Stomach (tissue), 9 donors: ENCODE results near the gene DIPK1B. TPM values are rescaled to one million over a fixed set of nuclear protein-coding genes. Genes with fewer than 3 reads are reported as not detected.
"Not testable (repeated sequence)": the region's sequence is repeated elsewhere in the genome, so short reads cannot be mapped to it uniquely, and the experiment has no call there.

ENCODE experiments used
- DNase-seq, 2 donors: peaks; one replicate each; pipeline versions ENCODE4 v3.0.0 to v3.0.0-alpha.2; 2013 to 2019
- H3K27ac ChIP-seq, 5 donors: fragments of 200-600 bp in 4 of 5; sonication (generic) in 4 of 5; one replicate each; pipeline ENCODE4 v1.5.1; 2013 to 2019; ENCODE audit warnings: mild to moderate bottlenecking in 1 of 5, moderate library complexity in 1 of 5
- H3K27me3 ChIP-seq, 3 donors: fragments of 200-600 bp; sonication (generic); one replicate each; pipeline ENCODE4 v1.5.1; 2017 to 2019; ENCODE audit warnings: mixed run types in 1 of 3
- H3K36me3 ChIP-seq, 4 donors: fragments of 200-600 bp; sonication (generic); 1 replicate in 3 of 4; 2 replicates in 1 of 4; pipeline ENCODE4 v1.5.1; 2016 to 2019
- H3K4me1 ChIP-seq, 4 donors: fragments of 200-600 bp; sonication (generic); one replicate each; pipeline ENCODE4 v1.5.1; 2016 to 2019
- H3K4me3 ChIP-seq, 4 donors: fragments of 200-600 bp; sonication (generic) in 3 of 4; one replicate each; pipeline ENCODE4 v1.5.1; 2016 to 2019; ENCODE audit warnings: mild to moderate bottlenecking in 1 of 4
- H3K9me3 ChIP-seq, 4 donors: fragments of 200-600 bp; sonication (generic); one replicate each; pipeline ENCODE4 v1.5.1; 2016 to 2019
- EP300 ChIP-seq: sonication (generic); formaldehyde crosslinking; IDR thresholded peaks from one replicate; pipeline ENCODE4 v1.6.1; 2017; ENCODE audit warnings: antibody characterized with exemption
- POLR2A ChIP-seq, 4 donors: fragments of 450-650 bp; IDR thresholded peaks; one replicate each; pipeline ENCODE4 v1.6.1; 2016; ENCODE audit warnings: antibody characterized with exemption in 4 of 4, control low read depth in 2 of 4, mild to moderate bottlenecking in 1 of 4, moderate library complexity in 1 of 4
- POLR2AphosphoS5 ChIP-seq, 3 donors: sonication (generic); formaldehyde crosslinking; IDR thresholded peaks; one replicate each; pipeline ENCODE4 v1.6.1; 2016; ENCODE audit warnings: antibody characterized with exemption in 3 of 3
- WGBS, 5 donors: extraction: QIAGEN DNeasy Blood & Tissue Kit in 3 of 5; methylation state at CpG; one replicate each; pipeline versions ENCODE4 v1.1.5 to v1.1.7; 2013 to 2018; 5-methylcytosine and 5-hydroxymethylcytosine counted together
- intact Hi-C: fragments of 100-400 bp; cut with DNase I; formaldehyde crosslinking; loops from one replicate; pipeline ENCODE4 v1.15.1; 2023; ENCODE audit warnings: low total_unique reads
- polyA plus RNA-seq, 3 donors: library from polyadenylated mRNA; stranded (reverse); fragments of 200-250 nt; gene quantifications; one replicate each; pipeline ENCODE4 v1.2.3, GENCODE V29; 2013
- total RNA-seq, 5 donors: library from RNA; depleted of rRNA; stranded (reverse); fragments of >200 nt; gene quantifications; one replicate each; pipeline versions ENCODE4 v1.1.0 to v1.2.3, GENCODE V29; 2014 to 2016
- TF ChIP-seq, protein P1 (sequence below), 7 experiments: fragments of 450-650 bp in 4 of 7; fragments of 200-600 bp in 3 of 7; sonication (generic) in 3 of 7; IDR thresholded peaks; one replicate each; pipeline ENCODE4 v1.5.1; 2016 to 2019; ENCODE audit warnings: antibody characterized with exemption in 7 of 7, control low read depth in 2 of 7, mild to moderate bottlenecking in 1 of 7
- donor health status: healthy with polysubstance abuse.
- donor health status: Bipolar disorder and iron deficiency.
- donor health status: healthy.

DIPK1B gene
- total and polyA plus RNA-seq, 8 donors: 0.45 to 10.4 (median 4.0) TPM; not detected in 1

DNA sequence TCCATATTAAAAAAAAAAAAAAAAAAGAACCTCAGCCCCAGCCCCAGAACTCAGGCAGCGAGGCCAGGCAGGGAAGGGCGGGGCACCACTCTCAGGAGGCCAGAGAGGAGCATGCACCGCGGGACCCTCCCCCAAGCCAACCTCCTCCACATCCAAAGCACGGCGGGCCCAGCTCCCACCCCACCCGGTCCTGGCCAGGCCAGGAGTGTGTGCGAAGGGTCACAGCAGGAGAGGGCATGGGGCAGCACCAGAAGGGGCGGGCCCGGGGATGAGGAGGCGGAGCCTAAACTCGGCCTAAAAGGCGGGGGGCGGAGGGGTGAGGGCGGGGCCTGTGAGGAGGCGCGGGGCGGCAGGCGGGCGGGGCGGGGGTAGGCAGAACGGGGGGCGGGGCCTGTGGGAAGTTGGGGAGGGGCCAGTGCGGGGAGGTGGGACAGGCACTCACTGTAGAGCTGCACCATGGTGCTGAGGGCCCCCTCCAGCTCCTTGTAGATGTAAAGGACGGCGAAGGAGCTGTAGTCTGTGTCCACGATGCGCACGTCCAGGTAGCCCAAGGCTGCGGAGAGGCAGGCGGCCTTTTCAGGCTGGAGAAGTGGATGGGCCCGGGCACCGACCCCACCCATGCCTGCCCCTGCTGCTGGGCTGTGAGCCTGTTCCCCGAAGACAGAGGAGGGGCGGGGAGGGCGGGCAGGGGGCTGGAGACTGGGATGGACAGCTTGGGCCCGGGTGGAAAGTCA, 50.7 kb downstream of the DIPK1B start:
- WGBS, 5 donors: 15 to 19% (median 18%) methylated on average over 8 to 37 of the region's 37 CpGs

GRCh38 chr9:136763649-136764035, 51.3 kb downstream of the DIPK1B start:
- H3K4me1 ChIP-seq: peaks cover 0 to 16% (median 14%) of the 10 kb centered on the region in 4 donors
- H3K36me3 ChIP-seq: no peaks in the 10 kb centered on the region
- 77 to 92% (median 85%) methylated on average over 5 to 14 of the region's 14 CpGs for WGBS, 5 donors
- H3K27me3 ChIP-seq: peaks cover 0 to 88% (median 12%) of the 10 kb centered on the region in 3 donors
- DNase-seq: no peak
- no peak overlapping the region for H3K4me3 ChIP-seq
- H3K9me3 ChIP-seq: no peaks in the 10 kb centered on the region
- intact Hi-C loops: no loop called here
- no peak for TF ChIP-seq POLR2A (IDR thresholded peaks at IDR 0.05)
- TF ChIP-seq EP300: no peak
- TF ChIP-seq POLR2AphosphoS5 (IDR thresholded peaks at IDR 0.05): no peak
- no peak overlapping the region for H3K27ac ChIP-seq

More for the DNA sequence above, 50.7 kb downstream of the DIPK1B start:
- H3K27ac ChIP-seq: no peak overlapping the region
- peaks cover 0 to 16% (median 14%) of the 10 kb centered on the region in 4 donors for H3K4me1 ChIP-seq
- H3K36me3 ChIP-seq: no peaks in the 10 kb centered on the region
- no peak overlapping the region for H3K4me3 ChIP-seq
- no peaks in the 10 kb centered on the region for H3K9me3 ChIP-seq
- intact Hi-C loops: no loop called here
- peaks cover 0 to 83% (median 12%) of the 10 kb centered on the region in 3 donors for H3K27me3 ChIP-seq
- TF ChIP-seq POLR2A (IDR thresholded peaks at IDR 0.05) (no peak), POLR2AphosphoS5 (IDR thresholded peaks at IDR 0.05) (no peak), EP300 (no peak)
- TF ChIP-seq, protein P1, sequence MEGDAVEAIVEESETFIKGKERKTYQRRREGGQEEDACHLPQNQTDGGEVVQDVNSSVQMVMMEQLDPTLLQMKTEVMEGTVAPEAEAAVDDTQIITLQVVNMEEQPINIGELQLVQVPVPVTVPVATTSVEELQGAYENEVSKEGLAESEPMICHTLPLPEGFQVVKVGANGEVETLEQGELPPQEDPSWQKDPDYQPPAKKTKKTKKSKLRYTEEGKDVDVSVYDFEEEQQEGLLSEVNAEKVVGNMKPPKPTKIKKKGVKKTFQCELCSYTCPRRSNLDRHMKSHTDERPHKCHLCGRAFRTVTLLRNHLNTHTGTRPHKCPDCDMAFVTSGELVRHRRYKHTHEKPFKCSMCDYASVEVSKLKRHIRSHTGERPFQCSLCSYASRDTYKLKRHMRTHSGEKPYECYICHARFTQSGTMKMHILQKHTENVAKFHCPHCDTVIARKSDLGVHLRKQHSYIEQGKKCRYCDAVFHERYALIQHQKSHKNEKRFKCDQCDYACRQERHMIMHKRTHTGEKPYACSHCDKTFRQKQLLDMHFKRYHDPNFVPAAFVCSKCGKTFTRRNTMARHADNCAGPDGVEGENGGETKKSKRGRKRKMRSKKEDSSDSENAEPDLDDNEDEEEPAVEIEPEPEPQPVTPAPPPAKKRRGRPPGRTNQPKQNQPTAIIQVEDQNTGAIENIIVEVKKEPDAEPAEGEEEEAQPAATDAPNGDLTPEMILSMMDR (IDR thresholded peaks at IDR 0.05): no peak
- DNase-seq: peak; percentile 56 to 78

DNA sequence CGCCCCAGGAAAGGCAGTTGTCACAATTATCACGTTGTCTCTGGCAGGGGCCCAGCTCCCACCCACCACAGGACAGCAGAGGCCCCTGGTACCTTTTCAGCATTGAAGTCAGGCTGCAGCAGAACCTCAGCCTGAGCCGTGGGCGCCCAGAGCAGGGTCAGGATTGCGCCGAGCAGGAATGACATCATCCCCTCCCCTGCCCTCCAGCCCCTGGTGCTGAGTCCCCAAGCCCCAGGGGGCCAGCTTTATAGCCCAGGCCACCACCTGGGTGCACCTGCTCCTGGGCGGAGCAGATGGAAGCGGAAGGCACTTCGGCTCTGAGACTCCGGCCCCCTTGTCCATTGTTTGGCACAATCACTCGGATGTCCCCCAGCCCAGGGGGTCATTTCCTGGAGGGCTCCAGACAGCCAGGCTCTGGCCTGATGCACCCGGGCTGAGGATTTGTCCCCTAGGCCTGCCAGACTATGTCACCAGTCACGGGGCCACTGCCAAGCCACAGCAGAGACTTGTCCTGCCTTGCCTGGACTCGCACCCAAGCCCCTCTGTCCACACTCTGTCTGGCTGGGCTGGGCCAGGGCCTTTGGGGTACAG, 52.0 kb downstream of the DIPK1B start, which contains the start of gene LCN15:
TSS of gene LCN15 (minus strand) at position 218 of the 591 bp plus-strand sequence. CDS start at position 188, 30 bp downstream.
- intact Hi-C loops: no loop called here
- no peaks in the 10 kb centered on the region for H3K9me3 ChIP-seq
- TF ChIP-seq, protein P1 (IDR thresholded peaks at IDR 0.05): no peak
- TF ChIP-seq POLR2A (IDR thresholded peaks at IDR 0.05): no peak
- TF ChIP-seq EP300: no peak
- no peak for TF ChIP-seq POLR2AphosphoS5 (IDR thresholded peaks at IDR 0.05)
- 68 to 82% (median 76%) methylated on average over 5 to 14 of the region's 14 CpGs for WGBS, 5 donors
- no peak for DNase-seq
- H3K4me1 ChIP-seq: peaks cover 0 to 16% (median 14%) of the 10 kb centered on the region in 4 donors
- H3K27ac ChIP-seq: no peak within 1 kb of the TSS
- no peak within 1 kb of the TSS for H3K4me3 ChIP-seq
- H3K36me3 ChIP-seq: no peaks in the 10 kb centered on the region
- H3K27me3 ChIP-seq: peaks cover 0 to 85% (median 12%) of the 10 kb centered on the region in 3 donors

- Histone ChIP-seq H3K36me3 (no peaks in the 10 kb centered on the region), H3K27me3 (peaks cover 0 to 83% (median 12%) of the 10 kb centered on the region in 3 donors), H3K4me1 (peaks cover 0 to 21% (median 15%) of the 10 kb centered on the region in 4 donors), H3K9me3 (no peaks in the 10 kb centered on the region), H3K27ac (no peak overlapping the region), H3K4me3 (no peak overlapping the region)
- WGBS, 5 donors: 73 to 90% (median 79%) methylated on average over 4 to 14 of the region's 14 CpGs
- DNase-seq: no peak
- TF ChIP-seq EP300 (no peak), POLR2AphosphoS5 (IDR thresholded peaks at IDR 0.05) (no peak), POLR2A (IDR thresholded peaks at IDR 0.05) (no peak)
- TF ChIP-seq, protein P1 (IDR thresholded peaks at IDR 0.05): no peak
- intact Hi-C loops: no loop called here
Observed at GRCh38 chr9:136765041-136765440, 52.7 kb downstream of the DIPK1B start.

GRCh38 chr9:136765745-136766409, 53.5 kb downstream of the DIPK1B start:
- peak overlapping the region in 1 of 5 donors; percentile 26 for H3K27ac ChIP-seq
- H3K9me3 ChIP-seq, DNase-seq, H3K4me3 ChIP-seq, intact Hi-C loops, H3K36me3 ChIP-seq: not testable (repeated sequence)
- peaks cover 0 to 19% (median 15%) of the 10 kb centered on the region in 4 donors for H3K4me1 ChIP-seq
- peaks cover 0 to 74% (median 12%) of the 10 kb centered on the region in 3 donors for H3K27me3 ChIP-seq
- 67 to 76% (median 72%) methylated on average over 14 of the region's 14 CpGs for WGBS, 5 donors
